ENCODE data around the gene TNS4. TPM values are rescaled to one million over a fixed set of nuclear protein-coding genes. Genes with fewer than 3 reads are reported as not detected.

The TNS4 gene
- total RNA-seq, 1 experiment from 2014 or later, result 522 TPM

- Mint-ChIP-seq H3K27ac (ENCODE audit: low read depth, unreplicated experiment) (no peak overlapping the region), H3K9me3 (ENCODE audit: unreplicated experiment) (no peaks in the 10 kb centered on the region), H3K4me3 (ENCODE audit: unreplicated experiment) (no peak overlapping the region), H3K4me1 (ENCODE audit: insufficient read depth, unreplicated experiment) (peaks cover 30% of the 10 kb centered on the region), H3K27me3 (ENCODE audit: insufficient read depth, unreplicated experiment) (no peaks in the 10 kb centered on the region), H3K36me3 (ENCODE audit: insufficient read depth, unreplicated experiment) (peaks cover 79% of the 10 kb centered on the region)
- BruUV-seq (replicated peaks), result no TSS peak
- TF ChIP-seq CTCF (IDR thresholded peaks at IDR 0.05; ENCODE audit: unreplicated experiment), result no peak
- ChIA-PET CTCF (interaction anchor here (0.6 to 2.5 kb wide), 6 partner anchors 20 to 165 kb away, joined by 3 to 6 read pairs (median 3); no protein-coding TSS in a partner anchor), POLR2A (interaction anchor here (0.6 to 21.4 kb wide), 25 partner anchors 12 to 236 kb away, joined by 3 to 703 read pairs (median 7); partner anchors contain the start of genes IGFBP4, TNS4 and TOP2A)
- intact Hi-C loops (cut with micrococcal nuclease), result no loop called here
- no peak for DNase-seq (ENCODE audit: unreplicated experiment)
These were observed 31.4 kb downstream of the TNS4 start for GRCh38 chr17:40469805-40470675.

- no peak overlapping the region for H3K4me3 Mint-ChIP-seq (ENCODE audit: unreplicated experiment)
- ChIA-PET POLR2A (interaction anchor here (0.8 to 21.4 kb wide), 6 partner anchors 11 to 91 kb away, joined by 3 to 703 read pairs (median 44); partner anchors contain the start of gene TNS4), CTCF (interaction anchor here (0.6 kb wide), 1 partner anchor 173 kb away, joined by 3 read pairs; no protein-coding TSS in a partner anchor)
- H3K4me1 Mint-ChIP-seq (ENCODE audit: insufficient read depth, unreplicated experiment), result peaks cover 20% of the 10 kb centered on the region
- no peak for DNase-seq (ENCODE audit: unreplicated experiment)
- BruUV-seq (replicated peaks), result no TSS peak
- peaks cover 64% of the 10 kb centered on the region for H3K36me3 Mint-ChIP-seq (ENCODE audit: insufficient read depth, unreplicated experiment)
- intact Hi-C loops (cut with micrococcal nuclease), result no loop called here
- H3K9me3 Mint-ChIP-seq (ENCODE audit: unreplicated experiment), result no peaks in the 10 kb centered on the region
- no peak for TF ChIP-seq CTCF (IDR thresholded peaks at IDR 0.05; ENCODE audit: unreplicated experiment)
- H3K27ac Mint-ChIP-seq (ENCODE audit: low read depth, unreplicated experiment), result no peak overlapping the region
- H3K27me3 Mint-ChIP-seq (ENCODE audit: insufficient read depth, unreplicated experiment), result no peaks in the 10 kb centered on the region
These were observed 32.9 kb downstream of the TNS4 start for GRCh38 chr17:40468560-40468959.

- Mint-ChIP-seq H3K4me3 (ENCODE audit: unreplicated experiment) (no peak overlapping the region), H3K36me3 (ENCODE audit: insufficient read depth, unreplicated experiment) (peaks cover 52% of the 10 kb centered on the region), H3K4me1 (ENCODE audit: insufficient read depth, unreplicated experiment) (peaks cover 14% of the 10 kb centered on the region), H3K27me3 (ENCODE audit: insufficient read depth, unreplicated experiment) (no peaks in the 10 kb centered on the region), H3K27ac (ENCODE audit: low read depth, unreplicated experiment) (no peak overlapping the region), H3K9me3 (ENCODE audit: unreplicated experiment) (no peaks in the 10 kb centered on the region)
- POLR2A ChIA-PET, result interaction anchor here (0.6 to 21.4 kb wide), 5 partner anchors 9 to 92 kb away, joined by 3 to 472 read pairs (median 8); no protein-coding TSS in a partner anchor
- intact Hi-C loops (cut with micrococcal nuclease), result no loop called here
- no peak for TF ChIP-seq CTCF (IDR thresholded peaks at IDR 0.05; ENCODE audit: unreplicated experiment)
- DNase-seq (ENCODE audit: unreplicated experiment), result no peak
- CTCF ChIA-PET, result interaction anchor here (0.6 to 0.7 kb wide), 2 partner anchors 27 to 173 kb away, joined by 3 to 4 read pairs; no protein-coding TSS in a partner anchor
- BruUV-seq (replicated peaks), result no TSS peak
These were observed 34.0 kb downstream of the TNS4 start for GRCh38 chr17:40467281-40467867.
